HUDEP-2 (cell line): ENCODE data around the gene CTDP1.

Experiments used
- DNase-seq, 76 experiments: peaks; one replicate each; lab custom pipeline; 2025; ENCODE audit not compliant: unreplicated experiment in 76 of 76; lab: John Stamatoyannopoulos, UW

Gene CTDP1

GRCh38 chr18:79756826-79757225 lies 77.2 kb downstream of the CTDP1 start:
- peak in 1 of 76 experiments; percentile 2 for DNase-seq

- no peak for DNase-seq
Observed at GRCh38 chr18:79760348-79760747, 80.7 kb downstream of the CTDP1 start.

- no peak for DNase-seq
Observed at GRCh38 chr18:79760881-79761280, 81.3 kb downstream of the CTDP1 start.

GRCh38 chr18:79763407-79763806 lies 83.8 kb downstream of the CTDP1 start:
- DNase-seq = no peak

GRCh38 chr18:79764131-79764530 lies 84.5 kb downstream of the CTDP1 start:
- DNase-seq = no peak

- no peak for DNase-seq
Observed at GRCh38 chr18:79765491-79766245, 86.1 kb downstream of the CTDP1 start.

- DNase-seq = no peak
Observed at GRCh38 chr18:79766308-79766707, 86.7 kb downstream of the CTDP1 start.

- DNase-seq = no peak
Observed at GRCh38 chr18:79768745-79769144, 89.1 kb downstream of the CTDP1 start.

- no peak for DNase-seq
Observed at GRCh38 chr18:79769698-79770500, 90.3 kb downstream of the CTDP1 start.

GRCh38 chr18:79770501-79770815 lies 90.9 kb downstream of the CTDP1 start:
- DNase-seq = no peak

GRCh38 chr18:79770826-79771225 lies 91.2 kb downstream of the CTDP1 start:
- DNase-seq = no peak

GRCh38 chr18:79771446-79772107 lies 92.0 kb downstream of the CTDP1 start:
- no peak for DNase-seq

GRCh38 chr18:79772108-79772864 lies 92.7 kb downstream of the CTDP1 start:
- no peak for DNase-seq

- no peak for DNase-seq
Observed at GRCh38 chr18:79772865-79773696, 93.5 kb downstream of the CTDP1 start.

- no peak for DNase-seq
Observed at GRCh38 chr18:79774111-79774510, 94.5 kb downstream of the CTDP1 start.

- no peak for DNase-seq
Observed at GRCh38 chr18:79775441-79776221, 96.0 kb downstream of the CTDP1 start.

GRCh38 chr18:79776674-79777073 lies 97.1 kb downstream of the CTDP1 start:
- no peak for DNase-seq

GRCh38 chr18:79778291-79778791 lies 98.7 kb downstream of the CTDP1 start:
- no peak for DNase-seq

GRCh38 chr18:79779021-79779699 lies 99.6 kb downstream of the CTDP1 start:
- no peak for DNase-seq
